Urinary bladder (tissue), 4 donors: ENCODE results near the gene NEO1. TPM values are rescaled to one million over a fixed set of nuclear protein-coding genes. Genes with fewer than 3 reads are reported as not detected.

Source experiments
- DNase-seq: peaks from one replicate; pipeline ENCODE4 v3.0.0-alpha.2; 2015; ENCODE audit errors: extremely low spot score
- H3K27ac ChIP-seq: one replicate; pipeline ENCODE4 v1.5.1; 2013; ENCODE audit warnings: low read depth, mild to moderate bottlenecking, moderate library complexity
- H3K36me3 ChIP-seq: one replicate; pipeline ENCODE4 v1.6.1; 2013; ENCODE audit warnings: mild to moderate bottlenecking, moderate library complexity; ENCODE audit not compliant: insufficient read depth
- H3K4me1 ChIP-seq: one replicate; pipeline ENCODE4 v1.6.1; 2013; ENCODE audit warnings: mild to moderate bottlenecking, moderate library complexity; ENCODE audit not compliant: insufficient read depth
- H3K4me3 ChIP-seq: one replicate; pipeline ENCODE4 v1.5.1; 2013; ENCODE audit warnings: low read depth, low read length
- WGBS: extraction: QIAGEN DNeasy Blood & Tissue Kit; methylation state at CpG from one replicate; pipeline ENCODE4 v1.1.7; 2013; 5-methylcytosine and 5-hydroxymethylcytosine counted together
- polyA plus RNA-seq: library from polyadenylated mRNA; stranded (reverse); fragments of 200-250 nt; gene quantifications from one replicate; pipeline ENCODE4 v1.2.3, GENCODE V29; 2013
- total RNA-seq: library from RNA; depleted of rRNA; stranded (reverse); fragments of >200 nt; gene quantifications from one replicate; pipeline ENCODE4 v1.2.3, GENCODE V29; 2014
- donor health status: healthy with polysubstance abuse.
- donor health status: healthy.

Gene NEO1
- total and polyA plus RNA-seq, 2 donors, result 24.7 to 52.4 TPM

GRCh38 chr15:73231661-73232419, 179.6 kb downstream of the NEO1 start:
- H3K27ac ChIP-seq, result no peak overlapping the region
- H3K36me3 ChIP-seq, result no peaks in the 10 kb centered on the region
- 59% methylated on average over 2 of the region's 2 CpGs for WGBS
- no peak for DNase-seq
- H3K4me3 ChIP-seq, result no peak overlapping the region
- H3K4me1 ChIP-seq, result no peaks in the 10 kb centered on the region

- no peak for DNase-seq
- Histone ChIP-seq H3K36me3 (no peaks in the 10 kb centered on the region), H3K4me3 (no peak overlapping the region), H3K4me1 (no peaks in the 10 kb centered on the region), H3K27ac (no peak overlapping the region)
- WGBS, result 87% methylated on average over 2 of the region's 2 CpGs
Measured at GRCh38 chr15:73232776-73233175, 180.5 kb downstream of the NEO1 start.

- Histone ChIP-seq H3K4me3 (no peak overlapping the region), H3K36me3 (no peaks in the 10 kb centered on the region), H3K4me1 (no peaks in the 10 kb centered on the region), H3K27ac (no peak overlapping the region)
- DNase-seq, result no peak
- 95% methylated on average over 5 of the region's 5 CpGs for WGBS
Measured at GRCh38 chr15:73233623-73234022, 181.4 kb downstream of the NEO1 start.

- Histone ChIP-seq H3K4me3 (no peak overlapping the region), H3K27ac (no peak overlapping the region), H3K4me1 (no peaks in the 10 kb centered on the region), H3K36me3 (no peaks in the 10 kb centered on the region)
- no peak for DNase-seq
- WGBS, result 44% methylated on average over 3 of the region's 3 CpGs
Measured at GRCh38 chr15:73237910-73238309, 185.6 kb downstream of the NEO1 start.

- no peaks in the 10 kb centered on the region for H3K36me3 ChIP-seq
- WGBS, result 90% methylated on average over 10 of the region's 10 CpGs
- H3K27ac ChIP-seq, result no peak overlapping the region
- H3K4me1 ChIP-seq, result no peaks in the 10 kb centered on the region
- no peak overlapping the region for H3K4me3 ChIP-seq
- DNase-seq, result no peak
Measured at GRCh38 chr15:73239564-73240215, 187.4 kb downstream of the NEO1 start.

GRCh38 chr15:73240866-73241499, 188.7 kb downstream of the NEO1 start:
- H3K4me3 ChIP-seq, result no peak overlapping the region
- H3K4me1 ChIP-seq, result no peaks in the 10 kb centered on the region
- H3K36me3 ChIP-seq, result no peaks in the 10 kb centered on the region
- DNase-seq, result no peak
- WGBS, result 42% methylated on average over 4 of the region's 4 CpGs
- H3K27ac ChIP-seq, result no peak overlapping the region

GRCh38 chr15:73244333-73244732, 192.1 kb downstream of the NEO1 start:
- Histone ChIP-seq H3K27ac (no peak overlapping the region), H3K36me3 (no peaks in the 10 kb centered on the region), H3K4me1 (peaks cover 2% of the 10 kb centered on the region), H3K4me3 (no peak overlapping the region)
- 85% methylated on average over 6 of the region's 6 CpGs for WGBS
- no peak for DNase-seq

- Histone ChIP-seq H3K4me1 (peaks cover 2% of the 10 kb centered on the region), H3K36me3 (no peaks in the 10 kb centered on the region), H3K27ac (no peak overlapping the region), H3K4me3 (no peak overlapping the region)
- DNase-seq, result no peak
Measured at GRCh38 chr15:73246439-73246838, 194.2 kb downstream of the NEO1 start.

- Histone ChIP-seq H3K27ac (no peak overlapping the region), H3K36me3 (no peaks in the 10 kb centered on the region)
- WGBS, result 94% methylated on average over 1 of the region's 1 CpG
Measured at GRCh38 chr15:73246898-73247297, 194.6 kb downstream of the NEO1 start.

GRCh38 chr15:73247331-73247730, 195.1 kb downstream of the NEO1 start:
- no peak overlapping the region for H3K4me3 ChIP-seq
- H3K36me3 ChIP-seq, result no peaks in the 10 kb centered on the region
- no peak for DNase-seq
- peaks cover 2% of the 10 kb centered on the region for H3K4me1 ChIP-seq
- no peak overlapping the region for H3K27ac ChIP-seq
- 52% methylated on average over 1 of the region's 1 CpG for WGBS

More at GRCh38 chr15:73246898-73247297, 194.6 kb downstream of the NEO1 start:
- no peak for DNase-seq
- Histone ChIP-seq H3K4me1 (peaks cover 2% of the 10 kb centered on the region), H3K4me3 (no peak overlapping the region)

- H3K4me3 ChIP-seq, result no peak overlapping the region
- WGBS, result 83% methylated on average over 4 of the region's 4 CpGs
- no peak for DNase-seq
- H3K36me3 ChIP-seq, result no peaks in the 10 kb centered on the region
- H3K27ac ChIP-seq, result no peak overlapping the region
- H3K4me1 ChIP-seq, result peaks cover 2% of the 10 kb centered on the region
Measured at GRCh38 chr15:73249499-73249898, 197.2 kb downstream of the NEO1 start.

- no peaks in the 10 kb centered on the region for H3K4me1 ChIP-seq
- H3K36me3 ChIP-seq, result peaks cover 3% of the 10 kb centered on the region
- WGBS, result 95% methylated on average over 6 of the region's 6 CpGs
- H3K27ac ChIP-seq, result no peak overlapping the region
- H3K4me3 ChIP-seq, result no peak overlapping the region
- DNase-seq, result no peak
Measured at GRCh38 chr15:73254598-73254997, 202.3 kb downstream of the NEO1 start.

- WGBS, result 93% methylated on average over 5 of the region's 5 CpGs
- Histone ChIP-seq H3K36me3 (peaks cover 4% of the 10 kb centered on the region), H3K4me1 (no peaks in the 10 kb centered on the region), H3K4me3 (no peak overlapping the region), H3K27ac (no peak overlapping the region)
- no peak for DNase-seq
Measured at GRCh38 chr15:73258271-73259108, 206.2 kb downstream of the NEO1 start.
